Measurements from ENCODE around the gene MAP3K7.

The MAP3K7 gene

GRCh38 chr6:90477366-90477765 is 109.5 kb downstream of the MAP3K7 start:
- no peak overlapping the region for H3K27ac Mint-ChIP-seq
- CTCF ChIA-PET = interaction anchor here (1.0 to 10.7 kb wide), 25 partner anchors 9 to 648 kb away, joined by 3 to 193 read pairs (median 6); partner anchors contain the start of genes BACH2 and CASP8AP2
- no peaks in the 10 kb centered on the region for H3K36me3 Mint-ChIP-seq
- H3K4me1 Mint-ChIP-seq = peaks cover 71% of the 10 kb centered on the region
- DNase-seq = no peak
- no peaks in the 10 kb centered on the region for H3K27me3 Mint-ChIP-seq
- H3K9me3 Mint-ChIP-seq = no peaks in the 10 kb centered on the region
- H3K4me3 Mint-ChIP-seq = no peak overlapping the region

- Mint-ChIP-seq H3K4me3 (peak overlapping the region; percentile 66), H3K27ac (peak overlapping the region; percentile 86), H3K36me3 (peaks cover 2% of the 10 kb centered on the region), H3K27me3 (no peaks in the 10 kb centered on the region), H3K4me1 (peaks cover 97% of the 10 kb centered on the region), H3K9me3 (no peaks in the 10 kb centered on the region)
- DNase-seq = peak; percentile 71
- CTCF ChIA-PET = interaction anchor here (0.7 to 10.7 kb wide), 10 partner anchors 9 to 252 kb away, joined by 3 to 193 read pairs (median 5); no protein-coding TSS in a partner anchor
Observed at GRCh38 chr6:90472716-90473115, 114.2 kb downstream of the MAP3K7 start.

- peak; percentile 39 for DNase-seq
Observed at GRCh38 chr6:90471263-90471662, 115.6 kb downstream of the MAP3K7 start.

GRCh38 chr6:90469906-90470305 is 117.0 kb downstream of the MAP3K7 start:
- peaks cover 94% of the 10 kb centered on the region for H3K4me1 Mint-ChIP-seq
- no peak for DNase-seq
- no peaks in the 10 kb centered on the region for H3K27me3 Mint-ChIP-seq
- no peak overlapping the region for H3K4me3 Mint-ChIP-seq
- CTCF ChIA-PET = interaction anchor here (1.2 to 10.5 kb wide), 3 partner anchors 11 to 70 kb away, joined by 3 to 104 read pairs (median 4); no protein-coding TSS in a partner anchor
- H3K9me3 Mint-ChIP-seq = no peaks in the 10 kb centered on the region
- no peak overlapping the region for H3K27ac Mint-ChIP-seq
- H3K36me3 Mint-ChIP-seq = peaks cover 2% of the 10 kb centered on the region

More at GRCh38 chr6:90471263-90471662, 115.6 kb downstream of the MAP3K7 start:
- peaks cover 2% of the 10 kb centered on the region for H3K36me3 Mint-ChIP-seq
- peaks cover 96% of the 10 kb centered on the region for H3K4me1 Mint-ChIP-seq
- no peak overlapping the region for H3K4me3 Mint-ChIP-seq
- no peaks in the 10 kb centered on the region for H3K27me3 Mint-ChIP-seq
- H3K27ac Mint-ChIP-seq = no peak overlapping the region
- H3K9me3 Mint-ChIP-seq = no peaks in the 10 kb centered on the region
- CTCF ChIA-PET = interaction anchor here (4.0 to 10.7 kb wide), 3 partner anchors 46 to 184 kb away, joined by 18 to 193 read pairs (median 104); no protein-coding TSS in a partner anchor

GRCh38 chr6:90468859-90469258 is 118.0 kb downstream of the MAP3K7 start:
- H3K9me3 Mint-ChIP-seq = no peaks in the 10 kb centered on the region
- no peaks in the 10 kb centered on the region for H3K27me3 Mint-ChIP-seq
- peaks cover 3% of the 10 kb centered on the region for H3K36me3 Mint-ChIP-seq
- CTCF ChIA-PET = no interaction called here
- H3K27ac Mint-ChIP-seq = no peak overlapping the region
- no peak for DNase-seq
- no peak overlapping the region for H3K4me3 Mint-ChIP-seq
- H3K4me1 Mint-ChIP-seq = peaks cover 94% of the 10 kb centered on the region

GRCh38 chr6:90468080-90468479 is 118.8 kb downstream of the MAP3K7 start:
- CTCF ChIA-PET = interaction anchor here (0.6 to 1.2 kb wide), 2 partner anchors 13 to 40 kb away, joined by 3 read pairs; no protein-coding TSS in a partner anchor
- Mint-ChIP-seq H3K27me3 (no peaks in the 10 kb centered on the region), H3K4me3 (no peak overlapping the region), H3K4me1 (peaks cover 94% of the 10 kb centered on the region), H3K36me3 (peaks cover 6% of the 10 kb centered on the region), H3K9me3 (no peaks in the 10 kb centered on the region), H3K27ac (no peak overlapping the region)
- no peak for DNase-seq

GRCh38 chr6:90467546-90467945 is 119.3 kb downstream of the MAP3K7 start:
- DNase-seq = no peak
- H3K4me3 Mint-ChIP-seq = no peak overlapping the region
- no peaks in the 10 kb centered on the region for H3K27me3 Mint-ChIP-seq
- H3K36me3 Mint-ChIP-seq = peaks cover 6% of the 10 kb centered on the region
- no peak overlapping the region for H3K27ac Mint-ChIP-seq
- CTCF ChIA-PET = interaction anchor here (0.6 to 1.6 kb wide), 4 partner anchors 7 to 172 kb away, joined by 3 to 4 read pairs (median 4); no protein-coding TSS in a partner anchor
- peaks cover 93% of the 10 kb centered on the region for H3K4me1 Mint-ChIP-seq
- no peaks in the 10 kb centered on the region for H3K9me3 Mint-ChIP-seq

- Mint-ChIP-seq H3K4me1 (peaks cover 92% of the 10 kb centered on the region), H3K27me3 (no peaks in the 10 kb centered on the region), H3K4me3 (no peak overlapping the region), H3K27ac (peak overlapping the region; percentile 86), H3K9me3 (no peaks in the 10 kb centered on the region), H3K36me3 (peaks cover 6% of the 10 kb centered on the region)
- DNase-seq = peak; percentile 39
- CTCF ChIA-PET = interaction anchor here (0.8 to 1.6 kb wide), 7 partner anchors 9 to 526 kb away, joined by 3 to 9 read pairs (median 4); no protein-coding TSS in a partner anchor
Observed at GRCh38 chr6:90466154-90466940, 120.5 kb downstream of the MAP3K7 start.

- Mint-ChIP-seq H3K4me1 (peaks cover 91% of the 10 kb centered on the region), H3K36me3 (peaks cover 6% of the 10 kb centered on the region), H3K27me3 (no peaks in the 10 kb centered on the region), H3K27ac (peak overlapping the region; percentile 86), H3K4me3 (no peak overlapping the region), H3K9me3 (no peaks in the 10 kb centered on the region)
- no peak for DNase-seq
- CTCF ChIA-PET = interaction anchor here (1.2 to 1.6 kb wide), 5 partner anchors 11 to 525 kb away, joined by 3 to 9 read pairs (median 4); no protein-coding TSS in a partner anchor
Observed at GRCh38 chr6:90465686-90466085, 121.2 kb downstream of the MAP3K7 start.

GRCh38 chr6:90464507-90464906 is 122.4 kb downstream of the MAP3K7 start:
- peaks cover 93% of the 10 kb centered on the region for H3K4me1 Mint-ChIP-seq
- peaks cover 9% of the 10 kb centered on the region for H3K36me3 Mint-ChIP-seq
- peaks cover 6% of the 10 kb centered on the region for H3K9me3 Mint-ChIP-seq
- no peaks in the 10 kb centered on the region for H3K27me3 Mint-ChIP-seq
- no peak for DNase-seq
- CTCF ChIA-PET = interaction anchor here (1.2 to 2.2 kb wide), 4 partner anchors 9 to 524 kb away, joined by 3 to 6 read pairs (median 4); no protein-coding TSS in a partner anchor
- H3K4me3 Mint-ChIP-seq = no peak overlapping the region
- peak overlapping the region; percentile 88 for H3K27ac Mint-ChIP-seq

- Mint-ChIP-seq H3K27ac (peak overlapping the region; percentile 88), H3K4me1 (peaks cover 93% of the 10 kb centered on the region), H3K36me3 (peaks cover 9% of the 10 kb centered on the region), H3K4me3 (peak overlapping the region; percentile 24), H3K9me3 (peaks cover 6% of the 10 kb centered on the region), H3K27me3 (no peaks in the 10 kb centered on the region)
- CTCF ChIA-PET = interaction anchor here (1.2 to 2.2 kb wide), 5 partner anchors 10 to 524 kb away, joined by 3 to 6 read pairs (median 5); no protein-coding TSS in a partner anchor
- no peak for DNase-seq
Observed at GRCh38 chr6:90463874-90464273, 123.0 kb downstream of the MAP3K7 start.
